MG63 (cell line): Measurements from ENCODE around the gene DDX43. TPM values are rescaled to one million over a fixed set of nuclear protein-coding genes. Genes with fewer than 3 reads are reported as not detected.
A peak's percentile ranks its signal among the peaks of the same experiment; 100 is the strongest.

Experiments used
- DNase-seq: peaks from one replicate; pipeline ENCODE4 v3.0.0-alpha.2; 2020
- H3K27me3 ChIP-seq: fragments of 250-450 bp; sonication (Bioruptor Pico); 2 replicates; pipeline ENCODE4 v1.5.1; 2020; ENCODE audit warnings: mild to moderate bottlenecking, moderate library complexity
- H3K36me3 ChIP-seq: fragments of 250-450 bp; sonication (Bioruptor Pico); 2 replicates; pipeline ENCODE4 v1.5.1; 2020; ENCODE audit warnings: mild to moderate bottlenecking, moderate library complexity
- H3K4me3 ChIP-seq: fragments of 250-450 bp; sonication (Bioruptor Pico); 2 replicates; pipeline ENCODE4 v1.5.1; 2020; ENCODE audit warnings: mild to moderate bottlenecking, moderate library complexity
- H3K9me3 ChIP-seq: fragments of 250-450 bp; sonication (Bioruptor Pico); 2 replicates; pipeline ENCODE4 v1.5.1; 2020; ENCODE audit warnings: mild to moderate bottlenecking, moderate library complexity
- total RNA-seq: library from RNA; depleted of rRNA; stranded (reverse); fragments of >200 nt; shearing (Covaris generic); gene quantifications from 2 replicates; pipeline ENCODE4 v1.2.3, GENCODE V29; 2014; ENCODE audit warnings: low replicate concordance; rRNA removed

Gene DDX43
- not detected in 2 replicates for total RNA-seq

DNA sequence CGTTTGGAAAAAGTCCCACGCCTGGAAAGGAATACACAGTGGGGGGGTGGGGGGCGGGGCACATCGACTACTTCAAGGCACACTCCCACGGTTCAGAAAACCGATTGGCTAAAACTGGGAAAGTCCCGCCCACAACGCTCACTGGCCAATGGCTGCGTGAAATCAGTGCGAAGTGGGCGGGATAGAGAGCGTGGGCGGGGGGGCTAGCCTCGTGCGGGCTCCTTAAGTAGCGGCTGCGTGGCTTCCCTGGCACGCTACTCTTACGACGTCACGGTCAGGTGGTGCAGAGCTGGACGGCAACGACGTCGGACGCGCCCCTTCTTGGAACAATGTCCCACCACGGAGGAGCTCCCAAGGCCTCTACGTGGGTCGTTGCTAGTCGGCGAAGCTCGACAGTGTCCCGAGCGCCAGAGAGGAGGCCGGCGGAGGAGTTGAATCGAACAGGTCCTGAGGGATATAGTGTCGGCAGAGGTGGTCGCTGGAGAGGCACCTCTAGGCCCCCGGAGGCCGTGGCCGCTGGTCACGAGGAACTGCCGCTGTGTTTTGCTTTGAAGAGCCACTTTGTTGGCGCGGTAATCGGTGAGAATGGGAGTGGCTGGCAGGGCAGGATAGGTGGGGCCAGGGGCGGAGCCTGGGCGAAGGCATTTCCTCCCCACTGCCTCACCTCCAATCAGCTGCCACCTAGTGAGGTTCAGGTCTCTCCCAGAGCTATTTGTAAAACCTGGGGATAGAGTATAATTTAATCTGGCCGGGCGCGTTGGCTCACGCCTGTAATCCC is at the start of gene DDX43:
TSS of gene DDX43 (plus strand) at position 252 of the 778 bp plus-strand sequence. CDS start at position 330, 78 bp downstream.
- no peaks in the 10 kb centered on the region for H3K36me3 ChIP-seq
- H3K27me3 ChIP-seq = no peaks in the 10 kb centered on the region
- no peak within 1 kb of the TSS for H3K4me3 ChIP-seq
- no peaks in the 10 kb centered on the region for H3K9me3 ChIP-seq
- DNase-seq = no peak

DNA sequence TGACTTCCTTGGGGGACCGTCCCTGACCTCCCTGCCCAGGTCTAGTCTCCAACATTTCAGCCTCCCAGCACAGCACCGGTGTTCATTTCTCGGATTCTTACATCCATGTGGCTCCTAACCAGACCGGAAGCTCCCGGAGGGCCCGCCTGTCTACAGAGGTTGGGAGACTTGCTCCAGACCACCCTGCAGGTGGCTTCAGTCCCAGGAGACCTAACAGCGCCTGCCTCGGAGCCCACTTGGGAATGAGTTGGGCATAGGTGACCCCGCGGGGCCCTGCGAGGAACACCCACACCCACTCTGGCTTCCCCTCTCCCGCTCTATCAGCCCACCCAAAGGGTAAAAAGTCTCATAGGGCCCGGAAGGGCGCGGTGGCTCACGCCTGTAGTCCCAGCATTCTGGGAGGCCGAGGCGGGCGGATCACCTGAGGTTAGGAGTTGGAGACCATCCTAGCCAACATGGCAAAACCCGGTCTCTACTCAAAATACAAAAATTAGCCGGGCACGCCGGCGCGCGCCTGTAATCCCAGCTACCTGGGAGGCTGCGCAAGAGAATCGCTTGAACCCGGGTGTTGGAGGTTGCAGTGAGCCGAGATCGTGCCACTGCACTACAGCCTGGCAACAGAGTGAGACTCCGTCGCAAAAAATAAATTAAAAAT is 46.0 kb upstream of the DDX43 start:
- H3K36me3 ChIP-seq = no peaks in the 10 kb centered on the region
- no peaks in the 10 kb centered on the region for H3K27me3 ChIP-seq
- no peaks in the 10 kb centered on the region for H3K9me3 ChIP-seq
- no peak for DNase-seq
- H3K4me3 ChIP-seq = no peak overlapping the region

DNA sequence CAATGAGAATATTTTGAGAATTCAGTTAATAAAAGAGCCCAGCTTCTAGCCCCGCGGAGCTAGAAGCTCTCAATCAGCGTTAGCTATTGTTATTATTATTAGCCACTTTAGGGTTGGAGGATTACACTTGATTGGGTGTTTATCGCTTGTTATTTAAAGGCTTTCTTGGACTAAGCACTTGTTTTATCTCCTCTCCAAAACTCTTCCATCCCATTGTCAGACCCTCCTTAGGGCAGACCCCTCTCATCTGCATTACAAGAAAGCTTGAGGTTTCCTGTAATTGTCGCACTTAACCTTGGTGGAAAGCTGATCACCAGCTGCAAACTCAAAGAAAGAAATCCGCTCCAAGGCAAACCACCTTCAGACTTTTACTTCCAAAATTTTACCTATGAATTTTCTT is 45.3 kb upstream of the DDX43 start:
- Histone ChIP-seq H3K36me3 (no peaks in the 10 kb centered on the region), H3K9me3 (no peaks in the 10 kb centered on the region), H3K4me3 (no peak overlapping the region), H3K27me3 (no peaks in the 10 kb centered on the region)
- DNase-seq = no peak

DNA sequence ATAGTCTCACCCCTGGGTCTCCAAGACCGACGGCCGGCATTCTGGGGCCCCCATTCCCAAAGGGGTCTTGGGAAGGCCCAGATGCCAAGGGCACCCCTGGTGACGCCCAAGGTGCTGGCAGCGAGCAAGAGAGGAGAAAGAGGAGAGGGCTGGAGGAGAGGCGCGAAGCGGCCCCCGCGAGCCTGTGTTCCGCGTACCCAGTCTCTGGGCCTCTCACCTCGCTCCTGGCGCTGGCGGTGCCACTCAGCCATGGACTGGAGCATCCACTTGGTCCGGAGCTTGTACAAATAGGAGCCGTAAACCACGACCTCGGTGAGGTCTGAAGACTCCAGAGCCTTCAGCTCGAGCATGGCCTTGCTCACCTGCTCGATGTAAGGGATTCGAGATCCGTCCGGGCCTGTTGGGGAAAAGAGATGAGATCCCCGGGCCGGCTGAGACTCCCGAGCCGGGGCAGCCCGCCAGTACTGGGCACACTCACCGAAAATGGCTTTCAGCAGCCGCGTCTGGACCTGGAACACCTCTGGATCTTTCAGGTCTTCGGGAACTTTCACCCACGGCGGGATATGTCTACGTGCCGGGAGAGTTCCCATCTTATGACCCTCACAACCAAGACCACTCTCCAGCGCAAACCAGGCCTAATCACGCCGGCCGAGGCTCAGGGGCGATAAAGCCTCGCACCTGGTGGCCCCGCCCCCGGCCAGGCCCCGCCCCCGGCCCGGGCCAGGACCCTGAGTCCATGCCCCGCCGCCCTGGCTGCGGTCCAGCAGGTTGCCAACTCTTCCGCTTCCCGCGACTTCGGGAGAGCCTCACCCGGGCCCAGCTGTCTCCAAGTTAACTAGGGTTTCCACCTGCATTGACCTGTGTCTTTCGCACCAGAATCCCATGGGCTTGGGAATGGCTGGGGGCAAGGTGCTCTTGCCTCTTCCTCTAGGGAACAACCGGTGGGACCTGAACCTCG is 40.7 kb upstream of the DDX43 start, which contains the start of gene DPPA5:
TSS of gene DPPA5 (minus strand) at position 641 of the 958 bp plus-strand sequence. CDS start at position 590, 51 bp downstream.
- Histone ChIP-seq H3K27me3 (no peaks in the 10 kb centered on the region), H3K4me3 (no peak within 1 kb of the TSS), H3K9me3 (no peaks in the 10 kb centered on the region), H3K36me3 (no peaks in the 10 kb centered on the region)
- DNase-seq = no peak

DNA sequence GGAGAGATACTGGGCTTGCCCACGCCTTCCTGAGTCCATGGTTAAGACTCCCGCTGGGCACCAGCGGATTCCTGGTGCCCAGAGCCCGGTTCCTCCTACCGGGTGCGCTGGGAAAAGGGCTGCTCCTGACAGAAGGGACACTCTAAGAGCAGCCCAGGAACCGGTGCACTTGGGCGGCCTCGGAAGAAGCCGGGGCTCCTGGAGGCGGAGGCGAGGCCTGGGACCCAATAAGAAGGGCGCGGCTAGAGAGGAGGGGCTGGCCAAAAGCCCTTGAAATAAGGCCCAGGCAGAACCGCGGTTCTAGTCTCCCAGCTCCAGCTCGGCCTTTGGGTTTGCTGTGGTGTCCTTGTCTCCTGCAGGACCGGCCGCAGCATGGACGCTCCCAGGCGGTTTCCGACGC is 32.3 kb upstream of the DDX43 start, which contains the start of gene KHDC3L:
TSS of gene KHDC3L (plus strand) at position 301 of the 400 bp plus-strand sequence. CDS start at position 373, 72 bp downstream.
- H3K4me3 ChIP-seq = no peak within 1 kb of the TSS
- no peaks in the 10 kb centered on the region for H3K27me3 ChIP-seq
- H3K9me3 ChIP-seq = no peaks in the 10 kb centered on the region
- no peaks in the 10 kb centered on the region for H3K36me3 ChIP-seq
- DNase-seq = no peak

DNA sequence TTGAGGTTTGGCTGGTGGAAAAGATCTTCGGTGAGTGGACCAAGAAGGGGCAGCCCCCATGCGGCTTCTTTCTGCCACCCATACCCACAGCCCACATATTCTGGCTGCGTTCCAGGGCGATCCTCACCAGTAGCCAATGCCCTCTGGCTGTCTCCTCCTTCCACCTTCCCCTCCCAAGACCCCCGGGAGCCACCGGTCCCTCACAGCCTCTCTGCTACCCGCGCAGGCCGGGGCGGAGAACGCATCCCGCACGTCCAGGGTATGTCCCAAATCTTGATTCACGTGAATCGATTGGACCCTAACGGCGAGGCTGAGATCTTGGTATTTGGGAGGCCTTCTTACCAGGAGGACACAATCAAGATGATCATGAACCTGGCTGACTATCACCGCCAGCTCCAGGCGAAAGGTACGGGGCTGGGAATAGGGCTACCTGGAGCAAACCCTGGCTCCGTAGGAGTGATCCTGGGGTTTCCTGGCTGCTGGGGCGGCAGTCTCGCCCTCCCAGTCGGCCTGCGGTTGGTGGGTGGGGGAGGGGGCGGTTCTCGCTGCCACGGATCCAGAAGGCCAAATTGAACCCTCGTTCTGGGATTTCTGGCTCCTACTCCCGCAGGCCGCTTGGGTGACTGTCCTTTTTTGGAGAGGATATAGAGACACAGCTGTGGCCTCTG is 31.6 kb upstream of the DDX43 start:
- no peaks in the 10 kb centered on the region for H3K36me3 ChIP-seq
- no peak for DNase-seq
- H3K4me3 ChIP-seq = no peak overlapping the region
- no peaks in the 10 kb centered on the region for H3K9me3 ChIP-seq
- no peaks in the 10 kb centered on the region for H3K27me3 ChIP-seq

DNA sequence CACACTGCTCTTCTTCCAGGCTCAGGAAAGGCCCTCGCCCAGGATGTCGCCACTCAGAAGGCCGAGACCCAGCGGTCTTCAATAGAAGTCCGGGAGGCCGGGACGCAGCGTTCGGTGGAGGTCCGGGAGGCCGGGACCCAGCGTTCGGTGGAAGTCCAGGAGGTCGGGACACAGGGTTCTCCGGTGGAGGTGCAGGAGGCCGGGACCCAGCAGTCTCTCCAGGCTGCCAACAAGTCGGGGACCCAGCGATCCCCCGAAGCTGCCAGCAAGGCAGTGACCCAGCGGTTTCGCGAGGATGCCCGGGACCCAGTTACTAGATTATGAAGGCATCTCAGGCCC is 31.1 kb upstream of the DDX43 start:
- Histone ChIP-seq H3K4me3 (no peak overlapping the region), H3K27me3 (no peaks in the 10 kb centered on the region), H3K9me3 (no peaks in the 10 kb centered on the region), H3K36me3 (no peaks in the 10 kb centered on the region)
- no peak for DNase-seq

DNA sequence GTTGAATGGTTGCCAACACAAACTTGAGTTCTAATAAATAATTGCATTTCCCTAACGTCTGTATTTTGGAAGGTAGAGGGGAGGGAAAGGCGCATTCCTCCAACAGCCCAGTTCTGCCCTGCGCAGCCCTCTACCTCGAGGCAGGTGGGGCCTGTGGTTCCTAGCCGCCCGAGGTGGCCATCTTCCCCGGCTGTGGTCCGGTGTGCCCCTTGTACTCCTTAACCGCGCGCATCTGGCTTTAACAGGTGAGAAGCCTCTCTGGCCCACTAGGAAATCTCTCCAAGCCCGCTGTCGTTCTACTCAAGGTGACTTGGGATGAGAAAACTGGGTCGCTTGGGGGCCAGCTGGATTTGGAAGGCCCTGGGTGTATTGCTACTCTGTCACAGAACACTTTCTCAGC is 30.5 kb upstream of the DDX43 start:
- Histone ChIP-seq H3K4me3 (no peak overlapping the region), H3K9me3 (no peaks in the 10 kb centered on the region), H3K36me3 (no peaks in the 10 kb centered on the region), H3K27me3 (no peaks in the 10 kb centered on the region)
- DNase-seq = no peak

DNA sequence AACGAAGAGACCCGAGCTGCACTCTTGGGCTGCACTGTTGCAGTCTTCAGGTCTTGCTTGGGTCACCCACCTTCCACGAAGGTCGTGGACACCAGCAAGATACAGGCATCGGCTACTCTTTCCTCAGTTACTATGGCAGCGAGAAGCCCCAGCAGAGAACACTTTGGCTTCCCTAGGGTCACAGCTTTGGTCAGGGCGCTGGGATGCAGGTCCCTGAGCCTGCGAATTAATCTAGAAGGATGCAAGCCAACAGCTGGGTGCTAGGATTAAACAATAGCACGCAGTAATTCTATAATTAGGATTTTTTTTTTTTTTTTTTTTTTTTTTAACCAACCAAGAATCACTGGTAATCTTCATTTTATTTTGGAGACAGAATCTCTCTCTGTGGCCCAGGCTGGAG is 30.1 kb upstream of the DDX43 start:
- no peak for DNase-seq
- no peaks in the 10 kb centered on the region for H3K36me3 ChIP-seq
- no peaks in the 10 kb centered on the region for H3K9me3 ChIP-seq
- H3K4me3 ChIP-seq = no peak overlapping the region
- no peaks in the 10 kb centered on the region for H3K27me3 ChIP-seq

DNA sequence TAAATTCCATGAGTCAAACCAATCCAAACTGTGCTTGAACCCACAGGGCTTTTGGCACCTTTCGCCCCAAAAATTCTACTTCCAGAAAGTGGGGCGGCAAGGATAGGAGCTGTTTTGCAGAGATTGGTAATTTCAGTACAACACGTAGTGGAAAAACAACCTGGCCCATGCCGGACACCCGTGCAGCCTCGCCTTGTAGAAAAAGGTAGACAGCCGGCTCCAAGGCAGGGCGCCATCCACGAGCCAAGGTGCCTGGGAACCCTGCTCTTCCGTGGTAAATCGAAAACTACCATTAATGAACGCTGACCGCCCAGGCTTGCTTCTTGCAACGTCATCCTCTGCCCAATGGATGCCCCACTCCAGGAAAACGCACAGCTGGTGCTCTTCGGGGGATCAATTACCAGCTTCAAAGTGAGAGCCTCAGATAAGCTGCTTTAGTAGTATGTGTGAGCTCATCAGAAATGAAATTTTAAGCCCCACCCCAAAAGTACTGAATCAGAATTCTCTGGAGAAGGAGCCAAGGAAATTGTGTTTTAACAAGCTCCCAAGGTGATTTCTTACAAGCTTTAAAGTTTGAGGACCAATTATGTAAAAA is 26.8 kb upstream of the DDX43 start:
- H3K4me3 ChIP-seq = peak overlapping the region; percentile 13; the same call in 1 of the 2 replicates
- H3K27me3 ChIP-seq = no peaks in the 10 kb centered on the region
- 0 out of 2 replicates have a peak, but pooled peaks cover 3% of the 10 kb centered on the region for H3K9me3 ChIP-seq
- DNase-seq = no peak
- no peaks in the 10 kb centered on the region for H3K36me3 ChIP-seq

DNA sequence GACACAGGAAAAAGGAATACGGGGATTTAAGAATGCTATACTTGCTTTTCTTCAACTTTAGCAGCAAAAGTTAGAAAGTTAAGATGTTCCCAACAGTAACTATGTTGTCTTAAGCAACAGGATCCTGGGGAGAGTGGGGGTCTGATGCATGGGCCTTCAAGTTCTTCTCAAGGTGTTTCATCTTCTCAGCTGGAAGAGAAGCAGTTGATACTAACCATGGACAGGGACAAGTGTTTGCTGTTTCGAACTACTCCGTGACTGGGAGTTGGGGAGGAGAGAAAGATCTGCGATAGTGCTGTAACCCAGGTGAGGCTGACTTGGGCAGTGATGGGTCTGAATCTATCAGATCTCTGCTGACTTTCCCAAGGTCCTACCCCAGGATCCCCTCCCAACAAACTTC is 26.0 kb upstream of the DDX43 start:
- DNase-seq = no peak
- 0 out of 2 replicates have a peak, but pooled peaks cover 3% of the 10 kb centered on the region for H3K9me3 ChIP-seq
- no peaks in the 10 kb centered on the region for H3K27me3 ChIP-seq
- H3K36me3 ChIP-seq = no peaks in the 10 kb centered on the region
- no peak overlapping the region for H3K4me3 ChIP-seq

DNA sequence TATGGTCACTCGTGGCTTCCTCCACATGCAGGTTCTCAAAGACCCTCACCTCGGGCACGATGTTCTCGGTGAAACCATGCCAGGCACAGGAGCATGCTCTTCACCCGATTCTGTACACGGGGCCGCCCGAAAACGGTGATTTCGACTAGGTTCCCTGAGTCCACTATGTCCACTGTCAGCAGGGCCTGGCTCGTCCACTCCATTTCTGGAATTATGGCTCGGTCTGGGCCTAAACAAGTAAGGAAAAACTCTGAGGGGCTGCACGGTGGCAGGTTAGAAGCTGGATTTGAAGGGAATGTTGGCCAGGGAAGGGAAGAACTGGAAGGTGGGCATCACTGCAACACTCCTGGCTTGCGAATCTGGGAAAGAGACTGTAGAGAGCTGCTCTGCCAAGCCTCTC is 25.5 kb upstream of the DDX43 start:
- Histone ChIP-seq H3K36me3 (no peaks in the 10 kb centered on the region), H3K9me3 (0 out of 2 replicates have a peak, but pooled peaks cover 3% of the 10 kb centered on the region), H3K4me3 (no peak overlapping the region), H3K27me3 (no peaks in the 10 kb centered on the region)
- no peak for DNase-seq

DNA sequence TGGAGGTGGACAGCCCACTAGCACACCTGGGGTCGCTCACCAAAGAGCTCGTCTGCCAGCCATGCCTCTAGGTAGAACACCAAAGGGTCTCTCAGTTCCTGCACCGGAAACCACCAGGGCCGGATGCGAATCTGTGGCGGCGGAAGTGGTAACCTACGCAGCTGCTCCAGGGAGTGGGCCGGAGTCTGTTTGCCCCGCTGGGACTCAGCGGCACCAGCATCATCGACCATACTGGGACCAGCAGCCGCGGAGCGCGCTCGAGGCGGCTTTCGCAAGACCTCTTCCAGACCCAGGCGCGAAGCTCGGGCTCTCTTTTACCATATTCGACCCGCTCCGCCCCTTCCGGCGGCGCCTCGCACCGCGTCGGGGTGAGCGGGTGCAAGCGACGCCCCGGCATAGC is 25.1 kb upstream of the DDX43 start, which contains the start of gene OOEP:
TSS of gene OOEP (minus strand) at position 335 of the 400 bp plus-strand sequence. CDS start at position 230, 105 bp downstream.
- Histone ChIP-seq H3K36me3 (no peaks in the 10 kb centered on the region), H3K9me3 (0 out of 2 replicates have a peak, but pooled peaks cover 3% of the 10 kb centered on the region), H3K27me3 (no peaks in the 10 kb centered on the region), H3K4me3 (no peak within 1 kb of the TSS)
- DNase-seq = no peak

DNA sequence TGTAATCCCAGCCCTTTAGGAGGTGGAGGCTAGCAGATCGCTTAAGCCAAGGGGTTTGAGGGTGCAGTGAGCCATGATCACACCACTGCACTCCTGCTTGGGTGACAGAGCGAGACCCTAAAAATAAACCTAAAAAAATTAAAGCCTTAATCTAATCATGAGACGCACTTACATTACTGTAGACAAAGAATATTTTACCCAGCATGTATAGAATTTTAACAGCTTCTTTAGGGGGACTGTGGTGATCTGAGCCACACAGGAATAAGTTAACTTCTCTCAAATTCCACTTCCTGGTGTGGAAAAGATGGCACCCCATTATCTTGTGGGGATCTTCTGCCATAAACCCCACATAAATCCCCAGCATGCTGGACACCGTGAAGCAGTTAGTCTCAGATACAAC is 22.6 kb upstream of the DDX43 start:
- H3K4me3 ChIP-seq = no peak overlapping the region
- DNase-seq = no peak
- no peaks in the 10 kb centered on the region for H3K36me3 ChIP-seq
- H3K9me3 ChIP-seq = 0 out of 2 replicates have a peak, but pooled peaks cover 3% of the 10 kb centered on the region
- no peaks in the 10 kb centered on the region for H3K27me3 ChIP-seq

DNA sequence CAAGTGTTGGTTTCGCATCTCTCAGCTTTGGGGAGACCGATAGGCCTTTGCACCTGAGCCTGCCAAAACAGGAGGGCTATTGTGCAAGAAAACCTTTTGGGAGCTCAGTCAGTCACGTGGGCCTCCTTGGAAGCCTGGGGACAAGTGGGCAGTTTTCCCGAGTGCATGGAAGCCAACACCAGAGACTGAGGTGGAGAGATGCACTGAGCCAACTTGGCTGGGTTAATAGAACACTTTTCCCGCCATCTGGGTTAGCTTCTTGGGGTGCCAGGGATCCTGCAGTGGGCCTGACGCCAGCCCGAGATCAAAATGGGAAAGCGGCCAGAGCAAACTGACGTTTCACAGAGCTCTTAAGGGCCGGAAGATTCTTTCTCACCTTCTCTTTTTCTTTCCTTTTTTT is 22.1 kb upstream of the DDX43 start:
- Histone ChIP-seq H3K27me3 (no peaks in the 10 kb centered on the region), H3K9me3 (0 out of 2 replicates have a peak, but pooled peaks cover 3% of the 10 kb centered on the region), H3K36me3 (no peaks in the 10 kb centered on the region), H3K4me3 (no peak overlapping the region)
- no peak for DNase-seq

DNA sequence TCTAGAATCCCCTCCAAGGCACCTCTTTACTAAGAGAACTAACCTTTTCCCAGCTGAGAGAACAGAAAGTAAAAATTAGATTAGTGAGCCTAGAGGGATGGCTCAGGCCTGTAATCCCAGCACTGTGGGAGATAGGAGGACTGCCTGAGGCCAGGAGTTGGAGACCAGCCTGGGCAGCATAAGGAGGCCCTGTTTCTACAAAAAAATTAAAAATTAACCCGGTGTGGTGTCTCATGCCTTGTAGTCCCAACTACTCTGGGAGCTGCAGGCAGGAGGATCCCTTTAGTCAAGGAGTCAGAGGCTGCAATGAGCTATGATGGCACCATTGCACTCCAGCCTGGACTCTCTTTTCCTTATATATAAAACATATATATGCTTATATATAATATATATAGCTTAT is 19.4 kb upstream of the DDX43 start:
- Histone ChIP-seq H3K9me3 (0 out of 2 replicates have a peak, but pooled peaks cover 3% of the 10 kb centered on the region), H3K27me3 (no peaks in the 10 kb centered on the region), H3K36me3 (no peaks in the 10 kb centered on the region), H3K4me3 (no peak overlapping the region)
- DNase-seq = no peak
